ENCODE results near the gene ZNHIT2.
"Not testable (repeated sequence)": the region's sequence is repeated elsewhere in the genome, so short reads cannot be mapped to it uniquely, and the experiment has no call there.

The ZNHIT2 gene

DNA sequence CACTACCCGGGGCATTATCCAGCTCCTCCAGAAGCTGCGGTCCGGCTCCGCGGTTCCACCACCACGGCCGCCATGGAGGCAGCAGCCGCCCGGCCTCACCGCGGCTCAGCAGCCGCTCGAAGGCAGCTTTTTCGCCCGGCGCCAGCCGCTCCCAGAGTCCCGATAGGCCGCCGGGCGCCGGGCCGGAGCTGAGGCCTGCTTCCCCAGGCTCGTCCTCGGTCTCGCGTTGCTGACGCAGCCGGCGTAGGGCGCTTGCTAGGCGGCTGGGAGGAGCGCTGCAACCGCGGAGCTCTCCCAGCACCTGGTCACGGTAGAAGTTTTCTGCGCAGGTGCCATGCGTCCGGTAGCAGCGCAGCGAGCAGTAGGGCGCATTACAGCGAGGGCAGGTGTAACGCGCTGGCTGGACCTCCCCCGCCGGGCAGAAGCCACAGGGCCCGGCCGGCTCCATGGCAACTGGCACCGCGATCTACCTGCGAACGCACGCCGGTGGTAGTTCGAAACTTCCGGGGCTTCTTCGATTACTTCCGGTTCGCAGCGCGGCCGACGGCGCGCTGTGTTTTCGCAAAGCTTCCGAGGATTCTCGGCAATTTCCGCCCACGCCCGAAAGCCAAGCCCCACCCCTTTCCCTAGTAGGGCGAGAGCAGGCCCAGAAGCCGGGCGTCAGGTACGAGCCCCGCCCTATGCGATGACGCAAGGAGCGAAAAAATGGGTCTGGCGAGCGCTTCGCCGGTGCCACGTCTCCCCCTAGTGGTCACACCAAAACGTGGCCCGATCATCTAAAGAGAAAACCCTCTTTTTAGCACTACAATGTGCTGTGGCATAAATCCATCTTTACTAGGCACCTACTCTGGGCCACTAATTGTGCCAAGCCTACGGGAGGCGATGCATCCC, at the start of gene ZNHIT2:
Gene ZNHIT2, minus strand, starts transcription at position 496 of the 891 bp plus-strand sequence. Its CDS starts 48 bp downstream, at position 448.
- peak; percentile 98 for DNase-seq

GRCh38 chr11:65166893-65167292, 49.4 kb upstream of the ZNHIT2 start:
- DNase-seq: no peak

DNA sequence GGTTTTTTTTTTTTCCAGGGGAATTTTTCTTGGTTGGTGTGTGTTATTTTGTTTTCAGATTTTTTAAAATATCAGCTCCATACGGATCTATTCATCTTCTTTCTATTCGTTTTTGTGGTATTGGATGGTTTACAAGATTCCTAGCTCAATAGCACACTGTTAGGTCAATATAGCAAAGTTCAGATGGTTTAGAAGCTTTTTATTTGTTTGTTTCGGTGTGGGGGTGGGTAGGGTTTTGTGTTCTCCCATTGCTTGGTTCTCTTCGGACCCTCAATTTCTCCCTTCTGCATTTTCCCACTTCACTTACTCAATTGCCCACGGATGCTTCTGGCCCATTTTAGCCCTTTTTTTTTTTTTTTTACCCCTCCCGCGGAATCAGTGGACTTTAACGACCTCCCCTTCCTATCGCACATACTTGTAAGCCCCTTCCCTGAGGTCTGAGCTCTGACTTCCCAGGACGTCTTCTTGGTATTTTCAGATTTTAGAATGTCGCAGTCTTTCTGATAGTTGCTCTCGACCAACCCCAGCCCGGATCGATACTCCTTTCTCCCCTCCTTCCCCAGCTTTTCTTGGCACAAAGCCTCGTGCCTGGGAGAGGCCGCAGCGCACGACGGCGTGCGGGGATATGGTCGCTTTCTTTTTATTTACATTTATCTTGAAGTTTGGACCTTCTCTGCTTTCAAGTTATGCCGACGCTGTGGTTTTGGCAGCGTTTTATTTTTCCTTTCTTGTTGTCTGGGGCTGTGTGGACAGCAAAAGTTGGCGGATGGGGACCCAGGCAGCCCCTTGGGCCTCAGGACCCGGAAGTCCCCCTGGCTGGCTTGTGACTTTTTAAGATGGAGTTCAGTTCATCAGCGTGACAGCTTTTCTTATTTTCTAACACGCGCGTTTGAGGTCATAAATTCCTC, 48.2 kb upstream of the ZNHIT2 start:
- DNase-seq: no peak

DNA sequence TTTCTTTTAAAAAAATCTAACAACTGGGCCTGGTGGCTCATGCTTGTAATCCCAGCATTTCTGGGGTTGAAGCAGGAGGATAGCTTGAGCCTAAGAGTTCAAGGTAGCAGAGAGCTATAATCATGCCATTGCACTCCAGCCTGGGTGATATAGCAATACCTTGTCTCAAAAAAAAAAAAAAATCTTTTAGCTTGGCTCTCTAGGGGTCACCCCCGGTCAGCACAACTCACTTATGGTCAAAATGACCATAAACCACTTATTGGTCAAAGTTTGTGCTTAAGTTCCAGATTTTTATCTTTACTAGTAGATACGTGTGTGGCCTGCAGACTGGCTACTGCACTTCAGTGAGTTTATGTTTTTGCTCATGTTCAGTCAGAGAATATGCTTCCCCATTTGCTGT, 46.2 kb upstream of the ZNHIT2 start:
- no peak for DNase-seq

DNA sequence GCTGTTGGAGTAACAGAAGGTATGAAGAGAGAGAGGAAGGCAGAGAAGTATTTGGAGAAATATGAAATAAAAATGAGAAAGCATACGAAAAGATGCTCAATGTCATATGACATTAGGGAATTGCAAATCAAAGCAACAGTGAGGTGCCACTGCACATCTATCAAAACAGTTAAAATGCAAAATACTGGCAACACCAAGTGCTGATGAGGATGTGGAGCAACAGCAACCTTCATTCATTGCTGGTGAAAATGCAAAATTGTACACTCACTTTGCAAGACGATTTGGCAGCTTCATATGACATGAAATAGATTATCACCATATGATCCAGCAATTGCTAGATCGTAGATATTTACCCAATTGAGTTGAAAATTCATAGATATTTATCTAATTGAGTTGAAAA, 43.1 kb upstream of the ZNHIT2 start:
- DNase-seq: no peak

- no peak for DNase-seq
Observed at GRCh38 chr11:65159012-65159411, 41.5 kb upstream of the ZNHIT2 start.

GRCh38 chr11:65157336-65157735, 39.8 kb upstream of the ZNHIT2 start:
- no peak for DNase-seq

DNA sequence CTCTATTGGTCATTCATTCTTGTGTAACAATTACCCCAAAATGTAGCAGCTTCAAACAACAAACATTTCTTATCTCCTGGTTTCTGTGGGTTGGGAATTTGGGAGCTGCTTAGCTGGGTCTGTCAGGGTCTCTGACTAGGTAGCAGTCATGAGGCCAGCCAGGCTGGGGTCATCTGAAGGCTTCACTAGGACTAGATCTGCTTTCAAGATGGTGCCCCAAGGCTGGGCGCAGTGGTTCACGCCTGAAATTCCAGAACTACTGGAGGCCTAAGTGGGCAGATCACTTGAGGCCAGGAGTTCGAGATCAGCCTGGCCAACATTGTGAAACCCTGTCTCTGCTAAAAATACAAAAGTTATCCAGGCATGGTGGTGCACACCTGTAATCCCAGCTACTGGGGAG, 39.4 kb upstream of the ZNHIT2 start:
- no peak for DNase-seq

DNA sequence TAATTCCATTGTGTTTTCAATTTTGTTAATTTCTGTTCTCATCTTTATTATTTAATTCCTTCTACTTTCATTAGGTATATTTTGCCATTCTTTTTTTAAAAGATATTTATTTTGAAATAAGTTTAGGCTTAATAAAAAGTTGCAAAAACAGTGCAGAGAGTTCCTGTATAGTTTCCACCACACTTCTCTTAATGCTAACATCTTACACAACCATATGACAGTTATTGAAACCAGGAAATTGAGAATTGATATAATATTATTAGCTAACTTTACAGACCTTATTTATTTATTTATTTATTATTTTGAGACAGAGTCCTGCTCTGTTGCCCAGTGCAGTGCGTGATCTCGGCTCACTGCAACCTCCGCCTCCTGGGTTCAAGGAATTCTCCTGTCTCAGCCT, 38.8 kb upstream of the ZNHIT2 start:
- no peak for DNase-seq

GRCh38 chr11:65152122-65152521, 34.6 kb upstream of the ZNHIT2 start:
- no peak for DNase-seq

GRCh38 chr11:65151331-65151899, 33.9 kb upstream of the ZNHIT2 start:
- no peak for DNase-seq

DNA sequence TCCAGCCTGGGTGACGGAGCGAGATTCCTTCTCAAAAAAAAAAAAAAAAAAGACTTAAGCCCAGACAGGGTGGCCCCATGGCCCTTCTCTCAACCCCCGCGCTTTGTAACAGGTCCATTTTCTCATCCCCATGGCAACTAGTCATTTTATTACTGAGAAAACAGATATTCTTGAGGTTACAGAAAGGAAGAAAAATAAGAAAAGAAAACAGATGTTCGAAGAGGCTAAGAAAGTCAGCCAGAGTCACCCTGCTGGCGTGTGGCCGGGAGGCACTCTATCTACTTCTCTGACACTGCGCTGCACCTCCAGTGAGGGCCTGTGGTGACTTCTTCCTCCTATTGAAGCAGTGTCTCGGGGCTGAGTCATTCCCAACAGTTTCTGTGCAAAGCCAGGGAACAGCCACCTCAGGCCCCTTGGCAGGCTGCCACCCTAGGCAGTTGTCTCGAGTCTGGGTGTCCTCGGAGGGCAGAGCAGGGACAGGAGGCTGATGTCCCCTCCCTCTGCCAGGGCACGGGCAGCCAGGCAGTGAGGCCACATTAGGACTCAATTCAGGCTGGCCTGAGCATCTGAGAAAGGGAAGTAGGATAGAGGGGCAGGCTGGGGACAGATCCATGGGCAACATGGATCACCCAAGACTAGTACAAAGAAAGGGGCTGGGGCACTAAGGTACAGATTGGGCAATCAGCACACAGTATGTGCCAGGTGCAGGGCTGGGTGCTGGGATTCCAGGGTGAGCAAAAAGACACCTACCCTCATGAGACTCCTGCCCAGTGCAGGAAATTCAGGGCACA, 33.2 kb upstream of the ZNHIT2 start:
- peak; percentile 78 for DNase-seq

GRCh38 chr11:65150131-65150508, 32.6 kb upstream of the ZNHIT2 start:
- not testable (repeated sequence) for DNase-seq

DNA sequence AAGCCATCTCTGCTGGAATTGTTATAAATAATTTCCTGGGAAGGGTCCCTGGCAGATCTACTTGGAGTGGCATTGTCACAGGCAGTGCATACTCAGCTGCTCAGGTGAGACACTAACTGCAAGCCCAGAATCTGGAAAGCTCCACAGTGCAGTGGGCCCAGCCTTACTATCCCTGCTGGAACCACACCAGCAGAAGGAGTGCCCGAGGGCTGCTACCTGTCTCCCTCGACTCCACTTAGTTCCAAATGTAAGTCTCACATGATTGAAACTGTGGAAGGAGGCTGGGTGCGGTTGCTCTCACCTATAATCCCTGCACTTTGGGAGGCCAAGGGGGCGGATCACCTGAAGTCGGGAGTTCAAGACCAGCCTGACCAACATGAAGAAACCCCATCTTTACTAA, 31.2 kb upstream of the ZNHIT2 start:
- no peak for DNase-seq

DNA sequence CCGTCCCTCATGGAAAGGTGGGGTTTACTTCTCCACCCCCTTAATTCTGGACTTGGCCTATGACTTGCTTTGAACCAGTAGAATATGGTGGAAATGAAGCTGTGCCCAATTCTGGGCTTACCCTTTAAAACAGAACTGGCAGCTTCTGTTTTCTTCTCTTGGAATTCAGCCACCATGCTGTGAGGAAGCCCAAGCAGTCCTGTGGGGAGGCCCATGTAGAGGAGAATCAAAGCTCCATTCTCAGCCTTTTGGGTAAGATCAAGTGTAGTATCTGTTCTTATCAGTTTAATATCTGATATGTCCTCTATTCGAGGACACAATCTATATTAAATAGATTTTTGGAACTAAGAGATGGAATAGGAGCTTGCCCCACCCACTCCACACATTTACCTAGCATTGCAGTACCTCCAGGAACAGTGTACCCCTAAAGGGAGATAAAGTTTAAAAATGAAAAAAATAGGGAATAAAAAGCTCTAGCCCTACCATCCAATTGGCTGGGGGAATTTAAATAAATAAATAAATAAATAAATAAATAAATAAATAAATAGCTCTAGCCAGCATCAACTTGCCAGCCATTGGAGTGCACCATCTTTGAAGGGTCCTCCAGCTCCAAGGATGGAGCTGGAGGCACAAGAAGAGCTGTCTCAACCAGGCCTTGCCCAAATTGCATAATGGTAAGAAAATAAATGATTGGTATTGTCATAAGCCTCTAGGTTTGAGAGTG, 30.0 kb upstream of the ZNHIT2 start:
- DNase-seq: no peak

GRCh38 chr11:65141896-65142494, 24.5 kb upstream of the ZNHIT2 start:
- no peak for DNase-seq

GRCh38 chr11:65136515-65137096, 19.1 kb upstream of the ZNHIT2 start:
- DNase-seq: no peak

GRCh38 chr11:65135633-65136145, 18.2 kb upstream of the ZNHIT2 start:
- DNase-seq: no peak

DNA sequence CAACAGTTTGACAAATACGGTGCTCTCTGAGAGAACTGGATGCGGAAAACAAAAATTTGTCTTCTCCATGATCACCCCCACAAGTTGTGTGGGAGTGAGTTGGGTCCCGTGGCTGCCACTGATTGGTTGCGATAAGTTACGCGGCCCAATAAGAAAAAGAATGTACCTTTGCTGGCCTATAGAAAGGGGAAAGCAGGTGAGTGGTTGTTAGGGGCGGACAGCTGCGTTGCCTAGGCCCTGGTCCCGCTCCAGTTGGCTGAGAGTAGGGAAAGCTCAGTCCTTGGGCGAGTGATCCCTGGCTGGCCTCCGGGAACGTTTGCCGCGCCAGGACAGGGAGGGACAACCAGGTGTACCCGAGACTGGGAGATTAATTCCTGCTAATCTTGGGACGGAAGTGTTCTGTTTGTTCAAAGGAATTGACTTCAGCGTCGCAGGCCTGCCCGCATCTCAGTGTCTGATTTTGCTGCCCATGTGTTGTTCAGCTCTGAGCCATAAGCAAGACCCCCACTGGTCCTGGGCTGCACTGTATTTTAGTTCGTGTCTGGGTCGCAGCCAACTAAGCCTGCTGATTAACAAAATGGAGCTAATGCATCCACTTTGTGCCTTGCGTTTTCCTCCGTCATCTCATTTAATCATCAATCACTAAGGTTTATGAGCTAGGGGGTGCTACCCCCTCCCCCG, 17.6 kb upstream of the ZNHIT2 start:
- DNase-seq: peak; percentile 97

Measured in fibroblast of upper back skin (primary cell).